CD4-positive, CD25-positive, alpha-beta regulatory T cell (primary cell): ENCODE measurements around the gene PRRC2A. TPM values are rescaled to one million over a fixed set of nuclear protein-coding genes. Genes with fewer than 3 reads are reported as not detected.

Source experiments
- ATAC-seq, 2 donors: fragments of 150-1000 bp; cut with Tn5 transposase; one replicate each; pipeline ENCODE4 v1.10.0; 2021; ENCODE audit warnings: low read depth in 2 of 2, moderate number of reproducible peaks in 2 of 2, moderate library complexity in 1 of 2
- DNase-seq, 3 donors: peaks; one replicate each; pipeline versions ENCODE4 v3.0.0 to v3.0.0-alpha.2; 2012 to 2022; ENCODE audit warnings: mixed read lengths in 1 of 3
- H3K27ac ChIP-seq: one replicate; pipeline ENCODE4 v1.7.0; 2013; ENCODE audit warnings: mild to moderate bottlenecking, low read length; ENCODE audit not compliant: insufficient read depth, poor library complexity, severe bottlenecking
- H3K27me3 ChIP-seq: one replicate; pipeline ENCODE4 v1.7.0; 2013; ENCODE audit warnings: low read length; ENCODE audit not compliant: control insufficient read depth, insufficient read depth
- H3K36me3 ChIP-seq: one replicate; pipeline ENCODE4 v1.7.0; 2013; ENCODE audit warnings: mild to moderate bottlenecking, low read length, moderate library complexity; ENCODE audit not compliant: control insufficient read depth, insufficient read depth
- H3K4me1 ChIP-seq: 2 replicates; pipeline ENCODE4 v1.7.0; 2013; ENCODE audit warnings: mild to moderate bottlenecking, low read length; ENCODE audit not compliant: insufficient read depth, control insufficient read depth, poor library complexity, severe bottlenecking
- H3K4me3 ChIP-seq: one replicate; pipeline ENCODE4 v1.7.0; 2013; ENCODE audit warnings: low read depth, mild to moderate bottlenecking, low read length, moderate library complexity
- H3K9me3 ChIP-seq, 2 experiments: 1 replicate in 1 of 2; 2 replicates in 1 of 2; pipeline ENCODE4 v1.7.0; 2013; ENCODE audit warnings: low read length in 2 of 2, mild to moderate bottlenecking in 1 of 2, moderate library complexity in 1 of 2; ENCODE audit not compliant: control insufficient read depth in 2 of 2
- H3K27ac Mint-ChIP-seq, 3 donors: one replicate each; pipeline ENCODE4 v1.8.0; 2020 to 2022; ENCODE audit warnings: mild to moderate bottlenecking in 3 of 3, mixed read lengths in 3 of 3, moderate library complexity in 2 of 3
- H3K27me3 Mint-ChIP-seq: one replicate; pipeline ENCODE4 v1.8.0; 2022; ENCODE audit warnings: mild to moderate bottlenecking, mixed read lengths
- H3K36me3 Mint-ChIP-seq: one replicate; pipeline ENCODE4 v1.8.0; 2020; ENCODE audit warnings: mixed read lengths
- H3K4me1 Mint-ChIP-seq, 4 donors: one replicate each; pipeline ENCODE4 v1.8.0; 2020 to 2022; ENCODE audit warnings: mixed read lengths in 4 of 4, mild to moderate bottlenecking in 1 of 4
- H3K4me3 Mint-ChIP-seq, 4 donors: one replicate each; pipeline ENCODE4 v1.8.0; 2020 to 2022; ENCODE audit warnings: mild to moderate bottlenecking in 4 of 4, mixed read lengths in 4 of 4, moderate library complexity in 3 of 4
- H3K9me3 Mint-ChIP-seq, 7 donors: one replicate each; pipeline ENCODE4 v1.8.0; 2020 to 2022; ENCODE audit warnings: mixed read lengths in 7 of 7, mild to moderate bottlenecking in 3 of 7, moderate library complexity in 2 of 7
- polyA plus RNA-seq, 4 donors: library from polyadenylated mRNA; unstranded; fragments of 300-500 nt; fragmentation: Illumina TruSeq; gene quantifications; one replicate each; pipeline ENCODE4 v1.2.3, GENCODE V29; 2021
- total RNA-seq: library from RNA; stranded (reverse); gene quantifications from one replicate; pipeline ENCODE4 v1.2.3, GENCODE V29; 2022

Gene PRRC2A
- total and polyA plus RNA-seq, 5 donors from 2014 or later: 2.8 to 214 (median 3.2) TPM

DNA sequence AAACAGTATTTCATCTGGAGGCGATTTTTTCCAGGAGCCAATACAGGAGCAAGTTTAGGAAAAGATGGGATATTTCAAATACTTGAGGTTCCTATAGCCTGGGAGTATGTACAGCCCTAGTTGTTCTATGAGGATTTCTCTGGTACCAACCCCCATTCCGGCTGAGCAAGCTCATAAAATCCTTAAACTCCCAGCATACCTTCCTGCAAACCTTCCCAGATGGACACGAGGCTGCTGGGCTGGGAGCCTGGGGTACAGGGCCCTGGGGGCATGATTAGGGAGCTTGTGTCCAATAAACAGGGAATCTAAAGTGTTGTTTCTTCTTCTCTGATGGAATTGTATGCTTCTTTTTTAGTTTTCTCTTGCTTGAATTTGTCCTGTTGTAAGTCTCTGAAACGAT lies 1.5 kb downstream of the PRRC2A start:
- peak overlapping the region; percentile 85 to 99 (median 96) for H3K4me3 Mint-ChIP-seq
- peak overlapping the region; percentile 78 for H3K4me3 ChIP-seq
- H3K36me3 Mint-ChIP-seq: peaks cover 28% of the 10 kb centered on the region
- DNase-seq (no peak), ATAC-seq (no peak)
- H3K27me3 Mint-ChIP-seq: no peaks in the 10 kb centered on the region
- peak overlapping the region; percentile 82 to 97 (median 96) for H3K27ac Mint-ChIP-seq
- no peaks in the 10 kb centered on the region for H3K27me3 ChIP-seq
- peaks cover 18% of the 10 kb centered on the region for H3K4me1 ChIP-seq
- H3K36me3 ChIP-seq: peaks cover 41% of the 10 kb centered on the region
- H3K9me3 ChIP-seq: no peaks in the 10 kb centered on the region
- H3K27ac ChIP-seq: peak overlapping the region; percentile 98
- no peaks in the 10 kb centered on the region for H3K9me3 Mint-ChIP-seq
- peaks cover 11 to 39% (median 28%) of the 10 kb centered on the region in 4 donors for H3K4me1 Mint-ChIP-seq

DNA sequence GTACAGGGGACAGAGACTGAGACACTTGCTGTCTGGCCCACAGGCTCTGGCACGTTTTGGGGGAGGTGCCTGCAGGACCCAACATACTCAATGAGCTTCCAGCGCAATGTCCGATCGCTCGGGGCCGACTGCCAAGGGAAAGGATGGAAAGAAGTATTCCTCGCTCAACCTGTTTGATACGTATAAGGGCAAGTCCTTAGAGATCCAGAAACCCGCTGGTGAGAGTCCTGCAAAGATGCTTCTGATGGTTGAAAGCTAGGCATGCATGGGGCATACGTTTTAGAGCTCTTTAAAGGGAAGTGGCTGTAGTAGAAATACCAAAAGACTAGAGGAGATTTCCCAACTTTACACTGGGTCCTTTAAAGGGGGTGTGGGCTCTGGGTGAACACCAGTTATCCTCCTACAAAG lies 2.2 kb downstream of the PRRC2A start:
- peaks cover 18% of the 10 kb centered on the region for H3K4me1 ChIP-seq
- no peaks in the 10 kb centered on the region for H3K9me3 ChIP-seq
- H3K4me3 Mint-ChIP-seq: peak overlapping the region; percentile 85 to 99 (median 96)
- ATAC-seq (no peak), DNase-seq (no peak)
- H3K4me1 Mint-ChIP-seq: peaks cover 11 to 42% (median 27%) of the 10 kb centered on the region in 4 donors
- H3K4me3 ChIP-seq: no peak overlapping the region
- H3K27ac Mint-ChIP-seq: peak overlapping the region; percentile 82 to 97 (median 96)
- H3K27me3 Mint-ChIP-seq: no peaks in the 10 kb centered on the region
- H3K36me3 Mint-ChIP-seq: peaks cover 35% of the 10 kb centered on the region
- H3K36me3 ChIP-seq: peaks cover 48% of the 10 kb centered on the region
- no peaks in the 10 kb centered on the region for H3K27me3 ChIP-seq
- H3K9me3 Mint-ChIP-seq: no peaks in the 10 kb centered on the region
- no peak overlapping the region for H3K27ac ChIP-seq

DNA sequence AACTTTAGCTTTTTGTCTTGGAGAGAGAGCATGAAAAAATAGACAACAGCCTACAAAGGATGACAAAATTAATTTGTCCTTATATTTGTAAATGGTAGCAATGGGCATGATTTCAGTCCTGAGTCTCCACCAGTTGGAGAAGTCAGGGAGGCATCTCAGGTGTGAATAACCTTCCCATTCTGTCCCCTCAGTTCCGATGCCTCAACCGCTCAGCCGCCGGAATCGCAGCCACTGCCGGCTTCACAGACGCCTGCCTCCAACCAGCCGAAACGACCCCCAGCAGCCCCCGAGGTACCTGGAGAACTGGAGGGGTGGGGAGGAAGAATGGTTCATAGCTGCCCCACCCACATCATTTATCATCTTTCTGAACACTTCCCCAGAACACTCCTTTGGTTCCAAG lies 3.6 kb downstream of the PRRC2A start:
- Mint-ChIP-seq H3K4me1 (peaks cover 11 to 38% (median 29%) of the 10 kb centered on the region in 4 donors), H3K27me3 (no peaks in the 10 kb centered on the region), H3K9me3 (peaks cover 0 to 1% (median 0%) of the 10 kb centered on the region in 7 donors), H3K27ac (peak overlapping the region in 2 of 3 donors; percentile 28 to 42), H3K4me3 (peak overlapping the region in 2 of 4 donors; percentile 2 to 8), H3K36me3 (peaks cover 36% of the 10 kb centered on the region)
- no peak overlapping the region for H3K4me3 ChIP-seq
- no peak overlapping the region for H3K27ac ChIP-seq
- ATAC-seq (no peak), DNase-seq (no peak)
- no peaks in the 10 kb centered on the region for H3K27me3 ChIP-seq
- H3K9me3 ChIP-seq: no peaks in the 10 kb centered on the region
- peaks cover 18% of the 10 kb centered on the region for H3K4me1 ChIP-seq
- H3K36me3 ChIP-seq: peaks cover 62% of the 10 kb centered on the region

DNA sequence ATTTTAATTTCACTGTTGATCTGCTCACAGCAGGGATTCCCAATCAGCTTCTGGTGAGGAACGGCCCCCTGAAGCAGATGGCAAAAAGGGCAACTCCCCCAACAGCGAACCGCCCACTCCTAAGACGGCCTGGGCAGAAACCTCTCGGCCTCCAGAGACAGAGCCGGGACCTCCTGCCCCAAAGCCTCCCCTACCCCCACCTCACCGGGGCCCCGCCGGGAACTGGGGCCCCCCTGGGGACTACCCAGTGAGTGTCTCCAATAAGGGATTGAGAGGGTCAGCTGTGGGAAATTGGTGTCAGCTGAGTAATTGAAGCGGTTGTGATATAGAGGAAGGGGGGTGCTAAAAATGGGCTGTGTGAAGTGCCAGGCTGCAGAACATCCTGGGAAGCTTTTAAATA lies 6.4 kb downstream of the PRRC2A start:
- no peak overlapping the region for H3K27ac ChIP-seq
- H3K27ac Mint-ChIP-seq: no peak overlapping the region

DNA sequence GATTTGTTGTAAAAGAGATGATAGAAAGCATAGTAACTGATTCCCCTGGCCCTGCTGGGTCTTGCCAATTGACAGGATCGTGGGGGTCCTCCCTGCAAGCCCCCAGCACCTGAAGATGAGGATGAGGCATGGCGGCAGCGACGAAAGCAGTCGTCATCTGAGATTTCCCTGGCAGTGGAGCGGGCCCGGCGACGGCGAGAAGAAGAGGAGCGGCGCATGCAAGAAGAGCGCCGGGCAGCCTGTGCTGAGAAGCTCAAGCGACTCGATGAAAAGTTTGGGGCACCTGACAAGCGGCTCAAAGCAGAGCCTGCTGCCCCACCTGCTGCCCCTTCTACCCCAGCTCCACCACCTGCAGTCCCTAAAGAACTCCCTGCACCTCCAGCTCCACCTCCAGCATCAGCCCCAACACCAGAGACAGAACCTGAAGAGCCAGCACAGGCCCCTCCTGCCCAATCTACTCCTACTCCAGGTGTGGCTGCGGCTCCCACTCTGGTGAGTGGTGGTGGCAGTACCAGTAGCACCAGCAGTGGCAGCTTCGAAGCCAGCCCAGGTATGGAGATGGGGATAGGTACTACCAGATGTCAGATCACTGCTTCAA lies 7.3 kb downstream of the PRRC2A start:
- no peak overlapping the region for H3K4me3 ChIP-seq
- Mint-ChIP-seq H3K36me3 (peaks cover 50% of the 10 kb centered on the region), H3K9me3 (peaks cover 0 to 1% (median 0%) of the 10 kb centered on the region in 7 donors), H3K27me3 (no peaks in the 10 kb centered on the region), H3K27ac (peak overlapping the region in 1 of 3 donors; percentile 74), H3K4me3 (no peak overlapping the region), H3K4me1 (peaks cover 0 to 13% (median 10%) of the 10 kb centered on the region in 4 donors)
- H3K4me1 ChIP-seq: no peaks in the 10 kb centered on the region
- ATAC-seq (no peak), DNase-seq (no peak)
- H3K36me3 ChIP-seq: peaks cover 85% of the 10 kb centered on the region
- H3K9me3 ChIP-seq: no peaks in the 10 kb centered on the region
- H3K27ac ChIP-seq: no peak overlapping the region
- no peaks in the 10 kb centered on the region for H3K27me3 ChIP-seq

More for the DNA sequence above, 6.4 kb downstream of the PRRC2A start:
- no peak overlapping the region for H3K4me3 Mint-ChIP-seq
- no peaks in the 10 kb centered on the region for H3K9me3 ChIP-seq
- H3K36me3 ChIP-seq: peaks cover 83% of the 10 kb centered on the region
- H3K4me1 ChIP-seq: peaks cover 7% of the 10 kb centered on the region
- peaks cover 6 to 21% (median 18%) of the 10 kb centered on the region in 4 donors for H3K4me1 Mint-ChIP-seq
- DNase-seq (no peak), ATAC-seq (no peak)
- H3K4me3 ChIP-seq: no peak overlapping the region
- no peaks in the 10 kb centered on the region for H3K27me3 Mint-ChIP-seq
- H3K36me3 Mint-ChIP-seq: peaks cover 55% of the 10 kb centered on the region
- H3K27me3 ChIP-seq: no peaks in the 10 kb centered on the region
- peaks cover 0 to 1% (median 0%) of the 10 kb centered on the region in 7 donors for H3K9me3 Mint-ChIP-seq

DNA sequence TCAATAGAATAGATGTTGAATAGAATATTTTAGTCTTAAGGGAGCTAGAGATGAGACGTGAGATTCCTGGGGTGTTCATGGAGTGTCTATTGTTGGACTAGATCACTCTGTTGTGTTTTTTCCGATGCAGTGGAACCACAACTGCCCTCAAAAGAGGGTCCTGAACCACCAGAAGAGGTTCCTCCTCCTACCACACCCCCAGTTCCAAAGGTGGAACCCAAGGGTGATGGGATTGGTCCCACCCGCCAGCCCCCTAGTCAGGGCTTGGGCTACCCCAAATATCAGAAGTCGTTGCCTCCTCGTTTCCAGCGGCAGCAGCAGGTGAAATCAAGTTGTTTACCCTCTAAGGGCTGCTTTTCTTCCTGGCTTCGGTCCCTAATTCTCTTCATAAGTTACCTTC lies 8.5 kb downstream of the PRRC2A start:
- DNase-seq (no peak), ATAC-seq (no peak)
- H3K4me1 Mint-ChIP-seq: peaks cover 0 to 9% (median 7%) of the 10 kb centered on the region in 4 donors
- H3K9me3 ChIP-seq: no peaks in the 10 kb centered on the region
- no peaks in the 10 kb centered on the region for H3K27me3 Mint-ChIP-seq
- H3K9me3 Mint-ChIP-seq: peaks cover 0 to 1% (median 0%) of the 10 kb centered on the region in 7 donors
- no peak overlapping the region for H3K4me3 Mint-ChIP-seq
- no peak overlapping the region for H3K27ac Mint-ChIP-seq
- H3K4me1 ChIP-seq: no peaks in the 10 kb centered on the region
- H3K4me3 ChIP-seq: no peak overlapping the region
- no peaks in the 10 kb centered on the region for H3K27me3 ChIP-seq
- H3K36me3 ChIP-seq: peaks cover 86% of the 10 kb centered on the region
- no peak overlapping the region for H3K27ac ChIP-seq
- H3K36me3 Mint-ChIP-seq: peaks cover 51% of the 10 kb centered on the region

DNA sequence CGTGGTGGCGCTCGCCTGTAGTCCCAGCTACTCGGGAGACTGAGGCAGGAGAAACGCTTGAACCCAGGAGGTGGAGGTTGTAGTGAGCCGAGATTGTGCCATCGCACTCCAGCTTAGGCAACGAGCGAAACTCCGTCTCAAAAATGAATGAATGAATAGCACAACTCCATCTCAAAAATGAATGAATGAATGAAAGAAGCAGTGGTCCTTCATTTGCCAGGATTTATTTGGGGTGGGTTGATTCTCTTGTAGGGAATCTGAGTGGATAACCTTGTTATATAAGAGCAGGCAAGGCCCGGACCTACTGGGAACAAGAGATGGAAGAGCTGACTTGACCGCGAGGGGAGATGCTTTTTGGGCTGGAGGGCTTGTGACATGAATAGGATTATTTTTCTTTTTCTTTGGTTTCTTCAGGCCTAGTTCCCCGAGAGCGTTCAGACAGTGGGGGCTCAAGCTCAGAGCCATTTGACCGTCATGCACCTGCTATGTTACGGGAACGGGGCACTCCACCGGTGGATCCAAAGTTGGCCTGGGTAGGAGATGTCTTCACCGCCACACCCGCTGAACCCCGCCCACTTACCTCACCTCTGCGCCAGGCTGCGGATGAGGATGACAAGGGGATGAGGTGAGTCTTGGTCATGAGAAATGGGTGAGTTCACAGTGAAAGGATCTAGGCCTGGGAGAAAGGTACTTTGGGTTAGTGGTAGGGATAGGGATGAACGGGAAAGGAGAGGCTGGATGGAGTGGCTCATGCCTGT lies 9.8 kb downstream of the PRRC2A start:
- Histone ChIP-seq H3K9me3 (no peaks in the 10 kb centered on the region), H3K4me1 (no peaks in the 10 kb centered on the region), H3K36me3 (peaks cover 86% of the 10 kb centered on the region), H3K27me3 (no peaks in the 10 kb centered on the region), H3K4me3 (no peak overlapping the region), H3K27ac (no peak overlapping the region)
- no peak for ATAC-seq
- Mint-ChIP-seq H3K4me1 (peaks cover 0 to 9% (median 7%) of the 10 kb centered on the region in 4 donors), H3K27ac (no peak overlapping the region), H3K36me3 (peaks cover 53% of the 10 kb centered on the region), H3K9me3 (peaks cover 0 to 1% (median 0%) of the 10 kb centered on the region in 7 donors), H3K27me3 (no peaks in the 10 kb centered on the region), H3K4me3 (no peak overlapping the region)
- DNase-seq: no peak
